HG02970 (cell line): ENCODE measurements around the gene GBP3.
"Not testable (repeated sequence)": the region's sequence is repeated elsewhere in the genome, so short reads cannot be mapped to it uniquely, and the experiment has no call there.

ENCODE experiments used
- ATAC-seq: cut with Tn5 transposase; IDR thresholded peaks from one replicate; pipeline ENCODE4 v1.9.1; 2021; ENCODE audit warnings: mild to moderate bottlenecking, moderate library complexity, moderate number of reproducible peaks; ENCODE audit not compliant: unreplicated experiment, low FRiP score

Gene GBP3

DNA sequence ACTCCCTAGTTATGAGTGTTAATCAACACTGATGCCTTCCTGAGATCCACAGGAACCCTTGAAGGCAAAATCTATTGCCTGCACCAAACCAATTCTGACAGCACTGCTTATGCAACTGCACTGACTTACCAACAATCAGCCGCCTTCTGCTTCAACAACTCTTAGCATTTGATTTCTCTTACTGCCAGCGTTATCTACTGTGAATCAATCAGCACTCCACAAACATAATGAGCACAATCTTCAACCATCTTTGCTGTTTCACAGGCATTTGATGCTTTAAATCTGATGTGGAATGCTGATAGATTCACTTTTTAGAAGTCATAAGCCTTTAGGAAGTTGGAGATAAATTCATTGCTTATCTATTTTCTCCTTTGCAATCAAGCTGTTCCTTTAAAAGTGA is 41.2 kb downstream of the GBP3 start:
- not testable (repeated sequence) for ATAC-seq

DNA sequence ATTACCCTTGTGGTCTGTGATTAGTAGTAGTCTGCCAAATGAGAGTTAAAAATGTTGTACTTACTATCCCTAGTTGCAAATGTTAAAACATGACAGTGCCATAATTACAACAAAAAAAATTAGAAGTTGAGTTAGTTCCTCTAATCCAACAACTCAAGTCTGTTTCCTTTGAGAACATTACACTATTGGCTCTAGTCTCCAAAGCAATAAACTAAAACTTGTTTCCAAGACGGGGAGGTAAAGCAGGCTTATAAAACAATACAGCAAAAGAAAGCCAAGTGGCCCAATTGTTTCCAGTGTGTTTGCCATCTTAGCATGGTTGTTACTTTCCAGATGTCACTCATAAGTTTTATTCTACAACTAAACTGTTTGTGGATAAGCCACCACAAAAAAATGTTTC is 41.8 kb downstream of the GBP3 start:
- no peak for ATAC-seq

DNA sequence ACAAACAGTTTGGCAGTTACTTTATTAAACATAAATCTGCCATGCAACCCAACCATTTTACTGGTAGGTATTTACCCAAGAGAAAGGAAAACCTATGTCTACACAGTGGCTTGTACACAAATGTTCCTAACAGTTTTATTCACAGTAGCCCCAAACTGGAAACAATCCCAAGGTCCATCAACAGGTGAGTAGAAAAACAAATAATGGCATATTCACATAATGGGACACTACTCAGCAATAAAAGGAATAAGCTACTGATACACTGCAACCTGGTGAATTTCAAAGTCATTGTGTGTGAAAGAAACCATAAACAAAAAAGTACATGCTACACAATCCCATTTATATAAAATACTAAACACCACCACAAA is 42.9 kb downstream of the GBP3 start:
- ATAC-seq: no peak

GRCh38 chr1:88979054-88979748 is 43.5 kb downstream of the GBP3 start:
- no peak for ATAC-seq

DNA sequence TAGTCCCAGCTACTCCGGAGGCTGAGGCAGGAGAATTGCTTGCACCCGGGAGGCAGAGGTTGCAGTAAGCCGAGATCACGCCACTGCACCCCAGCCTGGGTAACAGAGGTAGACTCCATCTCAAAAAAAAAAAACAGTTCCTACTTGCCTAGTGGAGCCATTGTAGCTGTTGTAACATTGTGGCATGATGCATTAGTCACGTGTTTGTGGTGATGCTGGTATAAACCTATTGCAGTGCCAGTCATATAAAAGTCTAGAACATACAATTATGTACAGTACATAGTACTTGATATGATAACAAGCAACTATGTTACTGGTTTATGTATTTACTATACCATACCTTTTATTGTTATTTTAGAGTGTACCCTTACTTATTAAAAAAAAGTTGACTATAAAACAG is 46.4 kb downstream of the GBP3 start:
- no peak for ATAC-seq

- ATAC-seq: not testable (repeated sequence)
These were observed 48.0 kb downstream of the GBP3 start for GRCh38 chr1:88974616-88975172.

GRCh38 chr1:88973520-88974137 is 49.0 kb downstream of the GBP3 start:
- no peak for ATAC-seq

- ATAC-seq: no peak
These were observed 60.9 kb downstream of the GBP3 start for GRCh38 chr1:88961647-88962275.

GRCh38 chr1:88961081-88961480 is 61.6 kb downstream of the GBP3 start:
- ATAC-seq: no peak
